Stromal cell of bone marrow (primary cell): ENCODE data around the gene JPH3.
A peak's percentile ranks its signal among the peaks of the same experiment; 100 is the strongest.
"Not testable (repeated sequence)": the region's sequence is repeated elsewhere in the genome, so short reads cannot be mapped to it uniquely, and the experiment has no call there.

Experiments used
- DNase-seq: peaks from one replicate; pipeline ENCODE4 v3.0.0-alpha.2; 2012; ENCODE audit warnings: low read depth

JPH3 gene

GRCh38 chr16:87654826-87655225, 52.5 kb downstream of the JPH3 start:
- DNase-seq, result no peak

GRCh38 chr16:87656328-87656727, 54.0 kb downstream of the JPH3 start:
- no peak for DNase-seq

- no peak for DNase-seq
Observed at GRCh38 chr16:87657621-87658192, 55.4 kb downstream of the JPH3 start.

GRCh38 chr16:87658564-87659225, 56.4 kb downstream of the JPH3 start:
- DNase-seq, result no peak

- peak; percentile 12 for DNase-seq
Observed at GRCh38 chr16:87661561-87661960, 59.3 kb downstream of the JPH3 start.

- DNase-seq, result no peak
Observed at GRCh38 chr16:87662254-87663204, 60.2 kb downstream of the JPH3 start.

- no peak for DNase-seq
Observed at GRCh38 chr16:87664792-87665191, 62.5 kb downstream of the JPH3 start.

- DNase-seq, result no peak
Observed at GRCh38 chr16:87665193-87665592, 62.9 kb downstream of the JPH3 start.

- no peak for DNase-seq
Observed at GRCh38 chr16:87666919-87667318, 64.6 kb downstream of the JPH3 start.

- DNase-seq, result no peak
Observed at GRCh38 chr16:87667443-87667842, 65.1 kb downstream of the JPH3 start.

- no peak for DNase-seq
Observed at GRCh38 chr16:87667946-87668345, 65.6 kb downstream of the JPH3 start.

GRCh38 chr16:87669672-87670071, 67.4 kb downstream of the JPH3 start:
- no peak for DNase-seq

- DNase-seq, result no peak
Observed at GRCh38 chr16:87671221-87671620, 68.9 kb downstream of the JPH3 start.

- no peak for DNase-seq
Observed at GRCh38 chr16:87671715-87672270, 69.5 kb downstream of the JPH3 start.

- no peak for DNase-seq
Observed at GRCh38 chr16:87674419-87674818, 72.1 kb downstream of the JPH3 start.

GRCh38 chr16:87675111-87675719, 72.9 kb downstream of the JPH3 start:
- DNase-seq, result no peak

- DNase-seq, result no peak
Observed at GRCh38 chr16:87677830-87678229, 75.5 kb downstream of the JPH3 start.

GRCh38 chr16:87678618-87679017, 76.3 kb downstream of the JPH3 start:
- no peak for DNase-seq

- no peak for DNase-seq
Observed at GRCh38 chr16:87679593-87680271, 77.4 kb downstream of the JPH3 start.

- no peak for DNase-seq
Observed at GRCh38 chr16:87680272-87680644, 78.0 kb downstream of the JPH3 start.

GRCh38 chr16:87681051-87681602, 78.8 kb downstream of the JPH3 start:
- not testable (repeated sequence) for DNase-seq
